Body of pancreas (tissue), 4 donors: Measurements from ENCODE around the gene HS6ST2.
A peak's percentile ranks its signal among the peaks of the same experiment; 100 is the strongest.

Source experiments
- POLR2A ChIP-seq, 3 donors: fragments of 450-650 bp; IDR thresholded peaks; one replicate each; pipeline ENCODE4 v1.6.1; 2016; ENCODE audit warnings: antibody characterized with exemption in 3 of 3, mild to moderate bottlenecking in 2 of 3
- TF ChIP-seq, protein P1 (sequence below), 7 experiments: fragments of 450-650 bp in 4 of 7; fragments of 200-600 bp in 3 of 7; sonication (generic) in 3 of 7; IDR thresholded peaks; one replicate each; pipeline ENCODE4 v1.5.1; 2016 to 2019; ENCODE audit warnings: antibody characterized with exemption in 7 of 7

- TF ChIP-seq, protein P1, sequence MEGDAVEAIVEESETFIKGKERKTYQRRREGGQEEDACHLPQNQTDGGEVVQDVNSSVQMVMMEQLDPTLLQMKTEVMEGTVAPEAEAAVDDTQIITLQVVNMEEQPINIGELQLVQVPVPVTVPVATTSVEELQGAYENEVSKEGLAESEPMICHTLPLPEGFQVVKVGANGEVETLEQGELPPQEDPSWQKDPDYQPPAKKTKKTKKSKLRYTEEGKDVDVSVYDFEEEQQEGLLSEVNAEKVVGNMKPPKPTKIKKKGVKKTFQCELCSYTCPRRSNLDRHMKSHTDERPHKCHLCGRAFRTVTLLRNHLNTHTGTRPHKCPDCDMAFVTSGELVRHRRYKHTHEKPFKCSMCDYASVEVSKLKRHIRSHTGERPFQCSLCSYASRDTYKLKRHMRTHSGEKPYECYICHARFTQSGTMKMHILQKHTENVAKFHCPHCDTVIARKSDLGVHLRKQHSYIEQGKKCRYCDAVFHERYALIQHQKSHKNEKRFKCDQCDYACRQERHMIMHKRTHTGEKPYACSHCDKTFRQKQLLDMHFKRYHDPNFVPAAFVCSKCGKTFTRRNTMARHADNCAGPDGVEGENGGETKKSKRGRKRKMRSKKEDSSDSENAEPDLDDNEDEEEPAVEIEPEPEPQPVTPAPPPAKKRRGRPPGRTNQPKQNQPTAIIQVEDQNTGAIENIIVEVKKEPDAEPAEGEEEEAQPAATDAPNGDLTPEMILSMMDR (IDR thresholded peaks at IDR 0.05), result peak in 2 of 7 experiments; percentile 18 to 26
- TF ChIP-seq POLR2A (IDR thresholded peaks at IDR 0.05), result no peak
These were observed 344.1 kb downstream of the HS6ST2 start for GRCh38 chrX:132614297-132614696.
